Activated CD8-positive, alpha-beta T cell treated with anti-CD3 and anti-CD28 coated beads for 36 hours (primary cell): Measurements from ENCODE around the gene TGOLN2. TPM values are rescaled to one million over a fixed set of nuclear protein-coding genes. Genes with fewer than 3 reads are reported as not detected.
"Not testable (repeated sequence)": the region's sequence is repeated elsewhere in the genome, so short reads cannot be mapped to it uniquely, and the experiment has no call there.

ENCODE experiments used
- ATAC-seq: fragments of 200-7000 bp; cut with Tn5 transposase; one replicate; pipeline ENCODE4 v1.10.0; 2021; ENCODE audit warnings: mild to moderate bottlenecking, moderate library complexity
- CTCF ChIA-PET: fragments of 350-600 bp; sonication (Branson Sonifier 250); formaldehyde crosslinking; loops from one replicate; lab custom pipeline; 2021; ENCODE audit warnings: antibody characterized with exemption; lab: Charles Lee
- POLR2A ChIA-PET: fragments of 350-600 bp; sonication (Branson Sonifier 250); formaldehyde crosslinking; loops from one replicate; lab custom pipeline; 2021; ENCODE audit warnings: antibody characterized with exemption; lab: Charles Lee
- DNase-seq: peaks from one replicate; pipeline ENCODE4 v3.0.0-alpha.2; 2020
- H3K27ac Mint-ChIP-seq: one replicate; pipeline ENCODE4 v1.8.0; 2021; ENCODE audit warnings: mild to moderate bottlenecking, mixed read lengths
- H3K27me3 Mint-ChIP-seq: one replicate; pipeline ENCODE4 v1.8.0; 2021; ENCODE audit warnings: mixed read lengths
- H3K36me3 Mint-ChIP-seq: one replicate; pipeline ENCODE4 v1.8.0; 2021; ENCODE audit warnings: low read depth, mixed read lengths
- H3K4me1 Mint-ChIP-seq: one replicate; pipeline ENCODE4 v1.8.0; 2021; ENCODE audit warnings: low read depth, mixed read lengths
- H3K4me3 Mint-ChIP-seq: one replicate; pipeline ENCODE4 v1.8.0; 2021; ENCODE audit warnings: mild to moderate bottlenecking, moderate library complexity, mixed read lengths
- H3K9me3 Mint-ChIP-seq: one replicate; pipeline ENCODE4 v1.8.0; 2021; ENCODE audit warnings: mixed read lengths
- CTCF ChIP-seq: fragments of 200-600 bp; IDR thresholded peaks from one replicate; pipeline ENCODE4 v1.8.0; 2022; ENCODE audit warnings: antibody characterized with exemption, mild to moderate bottlenecking
- intact Hi-C: fragments of 100-400 bp; cut with micrococcal nuclease; formaldehyde crosslinking; loops from one replicate; pipeline ENCODE4 v1.10.0; 2022
- total RNA-seq, 2 experiments: library from RNA; stranded (reverse); gene quantifications; one replicate each; pipeline ENCODE4 v1.2.3, GENCODE V29; 2021

TGOLN2 gene
- total RNA-seq, 2 experiments from 2014 or later: 62.8 to 64.0 TPM

DNA sequence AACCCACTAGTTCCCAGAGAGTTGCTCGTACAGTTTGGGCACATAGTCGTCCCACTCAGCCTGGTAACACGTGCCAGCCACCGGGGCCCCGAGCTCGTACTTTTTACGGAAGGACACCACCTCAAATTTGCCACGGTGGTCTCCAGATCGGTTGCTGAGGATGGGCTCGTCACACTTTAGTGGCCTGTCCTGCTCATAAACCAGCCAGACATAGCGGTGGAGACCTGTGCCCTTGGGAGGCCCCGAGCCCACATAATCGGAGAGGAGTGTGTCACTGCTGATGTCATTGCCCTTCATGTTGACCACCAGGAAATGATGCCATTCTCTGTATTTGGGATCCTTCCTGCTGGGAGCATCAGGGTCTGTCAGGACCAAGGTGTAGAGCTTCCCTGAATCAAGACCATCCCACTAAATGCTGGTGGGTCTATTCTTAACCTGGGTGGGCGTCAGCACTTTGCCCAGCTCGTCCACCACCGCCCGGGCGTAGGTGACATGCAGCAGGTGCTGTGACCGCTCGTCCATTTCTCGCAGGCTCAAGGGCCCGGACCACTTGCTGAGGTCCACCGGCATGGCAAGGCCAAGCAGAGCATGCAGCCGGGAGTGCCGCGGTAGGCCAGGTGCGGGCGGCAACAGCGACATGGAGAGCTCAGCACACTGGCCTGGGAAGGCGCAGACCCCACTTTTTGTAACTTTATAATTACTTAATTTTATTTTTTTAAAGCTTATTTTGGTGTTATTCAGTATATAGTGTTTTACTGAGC, 13.7 kb upstream of the TGOLN2 start:
- ChIA-PET POLR2A (interaction anchor here (0.9 to 1.1 kb wide), 2 partner anchors 9 to 14 kb away, joined by 3 to 6 read pairs; no protein-coding TSS in a partner anchor), CTCF (no interaction called here)
- no peak for TF ChIP-seq CTCF
- H3K4me1 Mint-ChIP-seq: no peaks in the 10 kb centered on the region
- peaks cover 11% of the 10 kb centered on the region for H3K36me3 Mint-ChIP-seq
- no peak overlapping the region for H3K4me3 Mint-ChIP-seq
- H3K27ac Mint-ChIP-seq: no peak overlapping the region
- no peaks in the 10 kb centered on the region for H3K27me3 Mint-ChIP-seq
- H3K9me3 Mint-ChIP-seq: no peaks in the 10 kb centered on the region
- intact Hi-C loops: no loop called here
- ATAC-seq (no peak), DNase-seq (no peak)

DNA sequence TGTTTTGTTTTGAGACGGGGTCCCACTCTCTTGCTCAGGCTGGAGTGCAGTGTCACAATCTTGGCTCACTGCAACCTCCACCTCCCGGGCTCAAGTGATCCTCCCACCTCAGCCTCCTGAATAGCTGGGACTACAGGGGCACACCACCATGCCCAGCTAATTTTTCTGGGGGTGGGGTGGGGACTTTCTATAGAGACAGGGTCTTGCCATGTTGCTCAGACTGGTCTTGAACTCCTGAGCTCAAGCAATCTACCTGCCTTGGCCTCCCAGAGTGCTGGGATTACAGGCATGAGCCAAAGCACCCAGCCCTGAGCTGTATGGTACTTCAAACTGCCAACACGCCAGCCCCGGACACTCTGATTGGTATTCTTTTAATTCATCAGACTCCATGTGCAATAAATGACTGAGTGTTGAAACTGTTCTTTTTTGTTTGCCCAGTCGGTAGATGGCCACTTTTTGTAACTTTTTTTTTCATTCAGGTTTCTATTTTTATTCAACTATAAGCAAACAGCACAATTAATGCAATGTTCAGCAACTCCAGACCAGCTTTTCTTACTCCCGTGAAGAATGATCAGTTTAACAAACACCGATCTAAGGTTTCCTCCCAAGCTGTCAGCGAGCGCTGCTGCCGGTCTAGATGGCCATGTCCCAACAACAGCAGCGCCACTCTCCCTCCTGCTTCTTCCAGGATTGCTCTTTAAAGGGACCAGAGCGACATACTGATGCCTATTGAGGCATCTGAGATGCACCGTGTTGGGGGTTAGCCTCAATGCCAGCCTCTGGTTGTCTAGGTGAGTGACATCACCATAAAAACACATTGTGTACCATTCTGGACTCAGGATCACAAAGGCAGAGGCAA, 12.5 kb upstream of the TGOLN2 start:
- intact Hi-C loops: no loop called here
- Mint-ChIP-seq H3K36me3 (peaks cover 6% of the 10 kb centered on the region), H3K4me1 (no peaks in the 10 kb centered on the region), H3K4me3 (no peak overlapping the region), H3K27me3 (no peaks in the 10 kb centered on the region), H3K9me3 (no peaks in the 10 kb centered on the region), H3K27ac (no peak overlapping the region)
- CTCF ChIA-PET: interaction anchor here (0.6 to 1.7 kb wide), 3 partner anchors 12 to 212 kb away, joined by 3 to 4 read pairs (median 3); partner anchors contain the start of gene TGOLN2
- POLR2A ChIA-PET: interaction anchor here (0.5 to 3.1 kb wide), 5 partner anchors 13 to 76 kb away, joined by 3 to 15 read pairs (median 4); partner anchors contain the start of genes ELMOD3 and TGOLN2
- DNase-seq: no peak
- no peak for ATAC-seq
- no peak for TF ChIP-seq CTCF

GRCh38 chr2:85334928-85335327, 7.1 kb upstream of the TGOLN2 start:
- DNase-seq: no peak
- ChIA-PET POLR2A (no interaction called here), CTCF (no interaction called here)
- no peaks in the 10 kb centered on the region for H3K36me3 Mint-ChIP-seq
- H3K27me3 Mint-ChIP-seq: no peaks in the 10 kb centered on the region
- no peak for TF ChIP-seq CTCF
- peaks cover 4% of the 10 kb centered on the region for H3K4me1 Mint-ChIP-seq
- no peak for ATAC-seq
- H3K4me3 Mint-ChIP-seq: no peak overlapping the region
- H3K27ac Mint-ChIP-seq: no peak overlapping the region
- intact Hi-C loops: no loop called here
- H3K9me3 Mint-ChIP-seq: no peaks in the 10 kb centered on the region

DNA sequence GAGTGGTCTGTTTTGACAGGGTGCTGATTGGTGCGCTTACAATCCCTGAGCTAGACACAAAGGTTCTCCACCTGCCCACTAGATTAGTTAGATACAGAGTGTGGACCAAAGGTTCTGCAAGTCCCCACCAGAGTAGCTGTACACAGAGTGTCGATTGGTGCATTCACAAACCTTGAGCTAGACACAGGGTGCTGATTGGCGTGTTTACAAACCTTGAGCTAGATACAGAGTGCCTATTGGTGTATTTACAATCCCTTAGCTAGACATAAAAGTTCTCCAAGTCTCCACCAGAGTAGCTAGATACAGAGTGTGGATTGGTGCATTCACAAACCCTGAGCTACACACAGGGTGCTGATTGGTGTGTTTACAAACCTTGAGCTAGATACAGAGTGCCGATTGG, 6.1 kb upstream of the TGOLN2 start:
- DNase-seq, ATAC-seq, H3K4me3 Mint-ChIP-seq, H3K27ac Mint-ChIP-seq, H3K36me3 Mint-ChIP-seq, H3K9me3 Mint-ChIP-seq, intact Hi-C loops, H3K27me3 Mint-ChIP-seq, CTCF ChIA-PET, POLR2A ChIA-PET: not testable (repeated sequence)
- peaks cover 12% of the 10 kb centered on the region for H3K4me1 Mint-ChIP-seq

DNA sequence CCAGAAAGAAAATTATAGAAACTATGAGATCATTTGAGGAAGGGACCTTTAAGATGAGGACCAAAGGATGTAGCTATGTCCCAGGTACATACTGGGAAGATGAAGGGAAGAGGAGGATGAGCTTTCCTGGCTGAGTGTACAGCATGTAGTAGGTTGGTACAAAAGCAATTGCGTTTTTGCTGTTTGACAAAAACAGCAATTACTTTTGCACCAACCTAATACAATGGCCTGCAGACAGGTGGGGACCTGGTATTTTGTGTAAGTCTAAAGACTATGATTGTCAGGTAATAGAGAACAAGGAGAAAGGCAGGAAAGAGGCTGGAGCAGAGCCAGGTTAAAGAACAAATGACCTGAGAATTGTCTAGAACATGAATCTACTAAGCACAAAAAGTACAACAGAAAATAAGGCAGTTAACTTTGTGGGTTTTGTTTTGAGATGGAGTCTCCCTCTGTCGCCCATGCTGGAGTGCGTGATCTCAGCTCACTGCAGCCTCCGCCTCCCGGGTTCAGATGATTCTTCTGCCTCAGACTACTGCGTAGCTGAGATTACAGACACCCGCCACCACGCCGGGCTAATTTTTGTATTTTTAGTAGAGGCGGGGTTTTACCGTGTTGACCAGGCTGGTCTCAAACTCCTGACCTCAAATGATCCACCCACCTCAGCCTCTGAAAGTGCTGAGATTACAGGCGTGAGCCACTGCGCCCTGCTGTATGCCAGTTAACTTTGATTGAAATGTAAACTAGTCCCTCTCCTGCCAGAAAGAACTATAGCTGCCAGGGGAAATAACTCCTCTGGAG, 3.2 kb upstream of the TGOLN2 start:
- H3K4me1 Mint-ChIP-seq: peaks cover 13% of the 10 kb centered on the region
- TF ChIP-seq CTCF: no peak
- intact Hi-C loops: no loop called here
- H3K4me3 Mint-ChIP-seq: no peak overlapping the region
- ChIA-PET CTCF (interaction anchor here (1.2 kb wide), 1 partner anchor 24 kb away, joined by 3 read pairs; the partner anchor contains the start of gene ELMOD3), POLR2A (interaction anchor here (1.0 kb wide), 1 partner anchor 206 kb away, joined by 5 read pairs; no protein-coding TSS in a partner anchor)
- peaks cover 21% of the 10 kb centered on the region for H3K36me3 Mint-ChIP-seq
- no peak overlapping the region for H3K27ac Mint-ChIP-seq
- peak; percentile 38 for DNase-seq
- H3K9me3 Mint-ChIP-seq: no peaks in the 10 kb centered on the region
- no peak for ATAC-seq
- H3K27me3 Mint-ChIP-seq: no peaks in the 10 kb centered on the region

DNA sequence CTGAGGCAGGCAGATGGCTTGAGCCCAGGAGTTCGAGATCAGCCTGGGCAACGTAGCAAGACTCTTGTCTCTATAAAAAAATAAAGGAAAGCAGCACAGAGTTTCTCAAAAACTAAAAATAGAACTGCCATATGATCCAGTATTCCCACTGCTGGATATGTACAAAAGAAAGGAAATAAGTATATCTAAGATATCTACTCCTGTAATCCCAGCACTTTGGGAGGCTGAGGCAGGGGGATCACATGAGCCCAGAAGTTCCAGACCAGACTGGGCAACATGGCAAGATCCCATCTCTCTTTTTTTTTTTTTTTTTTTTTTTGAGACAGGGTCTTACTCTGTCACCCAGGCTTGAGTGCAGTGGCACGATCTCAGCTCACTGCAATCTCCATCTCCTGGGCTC, 1.9 kb upstream of the TGOLN2 start:
- CTCF ChIA-PET, H3K27me3 Mint-ChIP-seq, H3K27ac Mint-ChIP-seq, ATAC-seq, H3K9me3 Mint-ChIP-seq, DNase-seq: not testable (repeated sequence)
- peaks cover 34% of the 10 kb centered on the region for H3K36me3 Mint-ChIP-seq
- intact Hi-C loops: loop anchor here (10.0 kb wide), 1 partner anchor 215 kb away; no protein-coding TSS in a partner anchor
- H3K4me1 Mint-ChIP-seq: peaks cover 19% of the 10 kb centered on the region
- peak overlapping the region; percentile 50 for H3K4me3 Mint-ChIP-seq
- POLR2A ChIA-PET: interaction anchor here (3.8 kb wide), 1 partner anchor 11 kb away, joined by 45 read pairs; no protein-coding TSS in a partner anchor
